Gastroesophageal sphincter (tissue), 4 donors: Measurements from ENCODE around the gene CLIP2. TPM values are rescaled to one million over a fixed set of nuclear protein-coding genes. Genes with fewer than 3 reads are reported as not detected.

Source experiments
- ATAC-seq: fragments of 150-250 bp; one replicate; pipeline ENCODE4 v1.9.1; 2016; ENCODE audit warnings: mild to moderate bottlenecking, moderate library complexity
- H3K27ac ChIP-seq, 4 donors: fragments of 200-600 bp; sonication (generic) in 3 of 4; 1 replicate in 3 of 4; 2 replicates in 1 of 4; pipeline ENCODE4 v1.5.1; 2016 to 2019
- H3K27me3 ChIP-seq: fragments of 200-600 bp; sonication (generic); one replicate; pipeline ENCODE4 v1.5.1; 2019
- H3K36me3 ChIP-seq, 2 donors: fragments of 200-600 bp; sonication (generic); one replicate each; pipeline ENCODE4 v1.5.1; 2019; ENCODE audit warnings: control low read depth in 1 of 2
- H3K4me1 ChIP-seq, 3 donors: fragments of 200-600 bp; sonication (generic); 1 replicate in 2 of 3; 2 replicates in 1 of 3; pipeline ENCODE4 v1.5.1; 2016 to 2019; ENCODE audit warnings: control low read depth in 2 of 3
- H3K4me3 ChIP-seq, 2 donors: fragments of 200-600 bp; sonication (generic); one replicate each; pipeline ENCODE4 v1.5.1; 2019; ENCODE audit warnings: mild to moderate bottlenecking in 1 of 2, moderate library complexity in 1 of 2
- H3K9me3 ChIP-seq, 3 donors: fragments of 200-600 bp; sonication (generic); one replicate each; pipeline ENCODE4 v1.5.1; 2017 to 2019; ENCODE audit warnings: control low read depth in 2 of 3
- CTCF ChIP-seq, 4 experiments: fragments of 200-600 bp in 2 of 4; fragments of 450-650 bp in 2 of 4; sonication (generic) in 1 of 4; IDR thresholded peaks; one replicate each; pipeline ENCODE4 v1.5.1; 2017 to 2019; ENCODE audit warnings: antibody characterized with exemption in 4 of 4, mild to moderate bottlenecking in 2 of 4, moderate library complexity in 2 of 4
- EP300 ChIP-seq: sonication (generic); formaldehyde crosslinking; IDR thresholded peaks from one replicate; pipeline ENCODE4 v1.6.1; 2017; ENCODE audit warnings: antibody characterized with exemption, mild to moderate bottlenecking
- POLR2A ChIP-seq, 2 donors: fragments of 450-650 bp; IDR thresholded peaks; one replicate each; pipeline ENCODE4 v1.6.1; 2017; ENCODE audit warnings: antibody characterized with exemption in 2 of 2, mild to moderate bottlenecking in 2 of 2, moderate library complexity in 1 of 2
- POLR2AphosphoS5 ChIP-seq: sonication (generic); formaldehyde crosslinking; IDR thresholded peaks from one replicate; pipeline ENCODE4 v1.6.1; 2017; ENCODE audit warnings: antibody characterized with exemption
- WGBS, 2 donors: methylation state at CpG; one replicate each; pipeline ENCODE4 v1.1.5; 2018; ENCODE audit warnings: low coverage in 1 of 2; 5-methylcytosine and 5-hydroxymethylcytosine counted together
- total RNA-seq, 4 donors: library from RNA; depleted of rRNA; stranded (reverse); fragments of >200 nt; gene quantifications; one replicate each; pipeline ENCODE4 v1.1.0, GENCODE V29; 2016

Gene CLIP2
- total RNA-seq, 4 donors from 2014 or later = 23.0 to 50.7 (median 35.5) TPM

DNA sequence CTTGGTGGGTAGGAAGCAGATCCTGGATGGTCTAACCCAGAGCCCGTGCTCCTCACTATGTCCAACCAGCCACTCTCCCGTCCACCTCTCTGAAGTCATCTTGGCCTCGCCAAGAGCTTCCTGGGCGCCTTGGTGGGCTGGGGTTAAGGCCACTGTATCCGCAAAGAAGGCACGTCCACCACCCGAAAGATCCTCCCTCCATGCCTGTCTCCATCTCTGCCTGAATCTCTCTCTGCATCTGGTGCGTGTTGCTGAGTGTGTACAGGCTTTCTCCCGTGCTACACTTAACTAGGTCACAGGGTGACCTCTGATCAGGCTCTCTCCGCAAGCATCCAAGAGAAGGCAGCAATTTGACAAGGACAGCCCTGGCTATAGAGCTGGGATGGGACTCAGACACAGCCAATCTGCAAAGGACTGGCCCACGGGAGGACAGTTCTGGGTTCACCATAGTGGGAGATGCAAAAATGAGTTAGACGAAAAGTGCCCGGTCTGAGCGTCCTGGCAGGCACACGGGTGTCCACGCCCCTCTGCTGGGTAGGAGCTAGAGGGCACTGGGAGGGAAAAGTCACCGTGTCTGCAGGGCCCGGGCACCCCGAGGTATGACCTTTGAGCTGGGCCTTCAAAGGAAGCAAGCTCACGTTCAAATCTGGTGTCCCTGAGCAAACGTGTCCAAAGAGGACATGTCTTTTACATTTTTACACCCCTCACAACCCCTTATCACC lies 25.6 kb upstream of the CLIP2 start:
- Histone ChIP-seq H3K36me3 (no peaks in the 10 kb centered on the region), H3K27me3 (no peaks in the 10 kb centered on the region), H3K9me3 (no peaks in the 10 kb centered on the region), H3K27ac (no peak overlapping the region), H3K4me1 (no peaks in the 10 kb centered on the region), H3K4me3 (no peak overlapping the region)
- 63 to 85% methylated on average over 6 to 12 of the region's 21 CpGs for WGBS, 2 donors
- TF ChIP-seq POLR2AphosphoS5 (no peak), POLR2A (IDR thresholded peaks at IDR 0.05) (no peak), EP300 (no peak), CTCF (IDR thresholded peaks at IDR 0.05) (no peak)
- ATAC-seq = no peak

DNA sequence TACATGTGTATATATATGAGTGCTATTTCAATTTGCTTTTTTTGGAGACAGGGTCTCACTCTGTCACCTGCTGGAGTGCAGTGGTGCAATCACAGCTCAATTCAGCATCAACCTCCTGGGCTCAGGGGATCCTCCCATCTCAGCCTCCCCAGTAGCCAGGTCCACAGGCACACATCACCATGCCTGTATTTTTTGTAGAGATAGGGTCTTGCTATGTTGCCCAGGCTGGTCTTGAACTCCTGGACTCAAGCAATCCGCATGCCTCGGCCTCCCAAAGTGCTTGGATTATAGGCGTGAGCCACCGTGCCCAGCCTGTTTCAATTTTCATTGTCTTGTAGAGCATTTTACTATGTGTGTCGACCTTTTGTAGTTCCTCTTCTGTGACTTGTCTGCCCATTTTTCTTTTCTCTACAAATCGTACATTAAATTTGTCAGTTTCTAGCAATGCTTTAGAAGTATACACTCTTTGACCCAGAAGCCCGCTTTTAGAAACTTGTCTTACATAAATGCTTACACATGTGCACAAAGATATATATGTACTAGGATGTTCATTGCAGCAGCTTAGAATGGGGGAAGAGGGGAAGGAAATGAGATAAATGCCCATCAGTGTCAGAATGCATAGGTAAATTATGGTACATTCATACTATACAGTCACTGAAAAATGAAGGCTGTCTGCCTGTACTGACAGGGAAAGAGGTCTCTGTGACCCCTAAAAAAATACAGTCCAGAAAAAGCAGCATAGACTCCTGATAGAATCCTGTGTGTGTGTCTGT lies 22.8 kb upstream of the CLIP2 start:
- TF ChIP-seq EP300 = no peak
- TF ChIP-seq POLR2A (IDR thresholded peaks at IDR 0.05) = no peak

GRCh38 chr7:74267756-74268565 lies 21.2 kb upstream of the CLIP2 start:
- Histone ChIP-seq H3K36me3 (no peaks in the 10 kb centered on the region), H3K9me3 (no peaks in the 10 kb centered on the region), H3K27ac (no peak overlapping the region), H3K27me3 (no peaks in the 10 kb centered on the region), H3K4me3 (no peak overlapping the region), H3K4me1 (peaks cover 0 to 21% (median 3%) of the 10 kb centered on the region in 3 donors)
- WGBS, 2 donors = 61 to 72% methylated on average over 9 of the region's 13 CpGs
- TF ChIP-seq POLR2A (IDR thresholded peaks at IDR 0.05) = no peak
- no peak for TF ChIP-seq CTCF (IDR thresholded peaks at IDR 0.05)
- TF ChIP-seq POLR2AphosphoS5 = no peak
- no peak for TF ChIP-seq EP300
- ATAC-seq = no peak

More for the DNA sequence above, 22.8 kb upstream of the CLIP2 start:
- Histone ChIP-seq H3K9me3 (no peaks in the 10 kb centered on the region), H3K27ac (no peak overlapping the region), H3K36me3 (no peaks in the 10 kb centered on the region), H3K4me3 (no peak overlapping the region), H3K4me1 (peaks cover 0 to 7% (median 0%) of the 10 kb centered on the region in 3 donors), H3K27me3 (no peaks in the 10 kb centered on the region)
- no peak for ATAC-seq
- 63 to 71% methylated on average over 4 to 7 of the region's 7 CpGs for WGBS, 2 donors

GRCh38 chr7:74269757-74270277 lies 19.4 kb upstream of the CLIP2 start:
- peak overlapping the region; percentile 38 to 56 for H3K4me3 ChIP-seq
- H3K36me3 ChIP-seq = no peaks in the 10 kb centered on the region
- peak overlapping the region in 1 of 4 donors; percentile 56 for H3K27ac ChIP-seq
- peaks cover 0 to 21% (median 3%) of the 10 kb centered on the region in 3 donors for H3K4me1 ChIP-seq
- no peaks in the 10 kb centered on the region for H3K9me3 ChIP-seq
- ATAC-seq = peak; percentile 58
- TF ChIP-seq CTCF (IDR thresholded peaks at IDR 0.05) = no peak
- no peak for TF ChIP-seq EP300
- no peak for TF ChIP-seq POLR2AphosphoS5
- no peak for TF ChIP-seq POLR2A (IDR thresholded peaks at IDR 0.05)
- WGBS, 2 donors = 0% methylated on average over 10 to 17 of the region's 17 CpGs
- no peaks in the 10 kb centered on the region for H3K27me3 ChIP-seq

DNA sequence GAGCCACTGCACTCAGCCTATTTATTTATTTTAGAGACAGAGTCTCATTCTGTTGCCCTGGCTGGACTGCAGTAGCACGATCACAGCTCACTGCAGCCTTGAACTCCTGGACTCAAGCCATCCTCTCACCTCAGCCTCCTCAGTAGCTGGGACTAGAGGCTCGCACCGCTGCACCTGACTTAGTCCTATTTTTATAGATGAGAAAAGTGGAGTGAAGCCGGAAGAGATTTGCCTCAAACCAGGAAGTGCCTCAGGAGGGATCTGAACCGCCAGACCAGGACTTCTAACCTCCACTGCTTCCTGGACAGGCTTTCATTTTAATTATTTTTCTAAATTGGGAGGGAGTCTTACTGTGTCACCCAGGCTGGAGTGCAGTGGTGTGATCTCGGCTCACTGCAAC lies 17.5 kb upstream of the CLIP2 start:
- Histone ChIP-seq H3K9me3 (no peaks in the 10 kb centered on the region), H3K36me3 (no peaks in the 10 kb centered on the region), H3K27me3 (no peaks in the 10 kb centered on the region), H3K4me1 (peaks cover 0 to 21% (median 3%) of the 10 kb centered on the region in 3 donors), H3K27ac (peak overlapping the region; percentile 20 to 80 (median 74)), H3K4me3 (peak overlapping the region in 1 of 2 donors; percentile 3)
- 80 to 85% methylated on average over 1 to 5 of the region's 6 CpGs for WGBS, 2 donors
- no peak for ATAC-seq
- TF ChIP-seq CTCF (IDR thresholded peaks at IDR 0.05) (no peak), POLR2AphosphoS5 (no peak), POLR2A (IDR thresholded peaks at IDR 0.05) (no peak), EP300 (no peak)
